ENCODE results near the gene OPALIN. TPM values are rescaled to one million over a fixed set of nuclear protein-coding genes. Genes with fewer than 3 reads are reported as not detected.

OPALIN gene
- not detected for total RNA-seq
- total RNA-seq (2013) = not detected

GRCh38 chr10:96358851-96359540, at the start of gene OPALIN:
Gene OPALIN, minus strand, starts transcription at chr10:96359002. Its CDS starts 106 bp downstream, at chr10:96358896.
- H3K27ac ChIP-seq (ENCODE audit: low read length) = no peak within 1 kb of the TSS
- H3K4me1 ChIP-seq (ENCODE audit: control insufficient read depth, insufficient read depth, low read length) = no peaks in the 10 kb centered on the region
- intact Hi-C loops (cut with micrococcal nuclease) = no loop called here
- DNase-seq (no peak), ATAC-seq (no peak)
- WGBS (ENCODE audit: insufficient coverage) = 87% methylated on average over 6 of the region's 7 CpGs
- TF ChIP-seq CTCF (IDR thresholded peaks at IDR 0.05) = no peak
- no peaks in the 10 kb centered on the region for H3K4me1 Mint-ChIP-seq
- H3K27me3 Mint-ChIP-seq (ENCODE audit: low read depth in 2 of 2) = peaks cover 11 to 28% of the 10 kb centered on the region in 2 donors
- no peak within 1 kb of the TSS for H3K27ac Mint-ChIP-seq
- H3K4me3 ChIP-seq (ENCODE audit: low read length) = no peak within 1 kb of the TSS
- no peaks in the 10 kb centered on the region for H3K27me3 ChIP-seq (ENCODE audit: control insufficient read depth, insufficient read depth, low read length)
- H3K4me3 Mint-ChIP-seq = no peak within 1 kb of the TSS
- no peaks in the 10 kb centered on the region for H3K9me3 ChIP-seq (ENCODE audit: control insufficient read depth, insufficient read depth, low read length)
- no peaks in the 10 kb centered on the region for H3K36me3 Mint-ChIP-seq
- H3K9me3 Mint-ChIP-seq = no peaks in the 10 kb centered on the region
- H3K36me3 ChIP-seq (ENCODE audit: control insufficient read depth, insufficient read depth, low read length) = no peaks in the 10 kb centered on the region

GRCh38 chr10:96408201-96408600, 49.4 kb upstream of the OPALIN start:
- no peaks in the 10 kb centered on the region for H3K27me3 ChIP-seq (ENCODE audit: control insufficient read depth, insufficient read depth, low read length)
- no peak for TF ChIP-seq CTCF (IDR thresholded peaks at IDR 0.05)
- ATAC-seq = no peak
- H3K4me3 ChIP-seq (ENCODE audit: low read length) = no peak overlapping the region
- WGBS (ENCODE audit: insufficient coverage) = 92% methylated on average over 1 of the region's 1 CpG
- no peaks in the 10 kb centered on the region for H3K36me3 Mint-ChIP-seq
- no peak overlapping the region for H3K4me3 Mint-ChIP-seq
- H3K27ac Mint-ChIP-seq = no peak overlapping the region
- H3K4me1 ChIP-seq (ENCODE audit: control insufficient read depth, insufficient read depth, low read length) = no peaks in the 10 kb centered on the region
- DNase-seq = no peak
- H3K4me1 Mint-ChIP-seq = no peaks in the 10 kb centered on the region
- no peaks in the 10 kb centered on the region for H3K9me3 Mint-ChIP-seq
- intact Hi-C loops (cut with micrococcal nuclease) = no loop called here
- no peaks in the 10 kb centered on the region for H3K9me3 ChIP-seq (ENCODE audit: control insufficient read depth, insufficient read depth, low read length)
- H3K27me3 Mint-ChIP-seq (ENCODE audit: low read depth in 2 of 2) = peaks cover 23 to 32% of the 10 kb centered on the region in 2 donors
- H3K27ac ChIP-seq (ENCODE audit: low read length) = no peak overlapping the region
- H3K36me3 ChIP-seq (ENCODE audit: control insufficient read depth, insufficient read depth, low read length) = no peaks in the 10 kb centered on the region

- H3K27ac Mint-ChIP-seq = no peak overlapping the region
- WGBS (ENCODE audit: insufficient coverage) = 87% methylated on average over 15 of the region's 15 CpGs
- Histone ChIP-seq H3K9me3 (ENCODE audit: control insufficient read depth, insufficient read depth, low read length) (no peaks in the 10 kb centered on the region), H3K4me3 (ENCODE audit: low read length) (no peak overlapping the region), H3K36me3 (ENCODE audit: control insufficient read depth, insufficient read depth, low read length) (no peaks in the 10 kb centered on the region), H3K27me3 (ENCODE audit: control insufficient read depth, insufficient read depth, low read length) (no peaks in the 10 kb centered on the region), H3K27ac (ENCODE audit: low read length) (no peak overlapping the region), H3K4me1 (ENCODE audit: control insufficient read depth, insufficient read depth, low read length) (no peaks in the 10 kb centered on the region)
- DNase-seq (no peak), ATAC-seq (no peak)
- TF ChIP-seq CTCF (IDR thresholded peaks at IDR 0.05) = no peak
- no peak overlapping the region for H3K4me3 Mint-ChIP-seq
- H3K4me1 Mint-ChIP-seq = no peaks in the 10 kb centered on the region
- H3K27me3 Mint-ChIP-seq (ENCODE audit: low read depth in 2 of 2) = peaks cover 22 to 33% of the 10 kb centered on the region in 2 donors
- intact Hi-C loops (cut with micrococcal nuclease) = no loop called here
- H3K9me3 Mint-ChIP-seq = no peaks in the 10 kb centered on the region
- no peaks in the 10 kb centered on the region for H3K36me3 Mint-ChIP-seq
These were observed 48.8 kb upstream of the OPALIN start for GRCh38 chr10:96407560-96408069.

- Histone ChIP-seq H3K36me3 (ENCODE audit: control insufficient read depth, insufficient read depth, low read length) (no peaks in the 10 kb centered on the region), H3K9me3 (ENCODE audit: control insufficient read depth, insufficient read depth, low read length) (no peaks in the 10 kb centered on the region), H3K27ac (ENCODE audit: low read length) (no peak overlapping the region), H3K27me3 (ENCODE audit: control insufficient read depth, insufficient read depth, low read length) (no peaks in the 10 kb centered on the region), H3K4me1 (ENCODE audit: control insufficient read depth, insufficient read depth, low read length) (no peaks in the 10 kb centered on the region), H3K4me3 (ENCODE audit: low read length) (no peak overlapping the region)
- Mint-ChIP-seq H3K4me3 (no peak overlapping the region), H3K27me3 (ENCODE audit: low read depth in 2 of 2) (peaks cover 26 to 48% of the 10 kb centered on the region in 2 donors), H3K4me1 (no peaks in the 10 kb centered on the region), H3K27ac (no peak overlapping the region), H3K9me3 (no peaks in the 10 kb centered on the region), H3K36me3 (no peaks in the 10 kb centered on the region)
- no peak for TF ChIP-seq CTCF (IDR thresholded peaks at IDR 0.05)
- intact Hi-C loops (cut with micrococcal nuclease) = no loop called here
- DNase-seq = no peak
- 72% methylated on average over 5 of the region's 5 CpGs for WGBS (ENCODE audit: insufficient coverage)
- no peak for ATAC-seq
These were observed 47.3 kb upstream of the OPALIN start for GRCh38 chr10:96406091-96406490.

Measured in natural killer cell (primary cell).